ENCODE data around the gene IFT122.

The IFT122 gene

GRCh38 chr3:129521611-129522010 lies 81.6 kb downstream of the IFT122 start:
- H3K9me3 ChIP-seq = no peaks in the 10 kb centered on the region
- no peak overlapping the region for H3K4me3 ChIP-seq (ENCODE audit: low read depth, low read length)
- DNase-seq = no peak
- no peaks in the 10 kb centered on the region for H3K27me3 ChIP-seq
- no peaks in the 10 kb centered on the region for H3K4me1 ChIP-seq
- no peaks in the 10 kb centered on the region for H3K36me3 ChIP-seq
- TF ChIP-seq, protein P1, sequence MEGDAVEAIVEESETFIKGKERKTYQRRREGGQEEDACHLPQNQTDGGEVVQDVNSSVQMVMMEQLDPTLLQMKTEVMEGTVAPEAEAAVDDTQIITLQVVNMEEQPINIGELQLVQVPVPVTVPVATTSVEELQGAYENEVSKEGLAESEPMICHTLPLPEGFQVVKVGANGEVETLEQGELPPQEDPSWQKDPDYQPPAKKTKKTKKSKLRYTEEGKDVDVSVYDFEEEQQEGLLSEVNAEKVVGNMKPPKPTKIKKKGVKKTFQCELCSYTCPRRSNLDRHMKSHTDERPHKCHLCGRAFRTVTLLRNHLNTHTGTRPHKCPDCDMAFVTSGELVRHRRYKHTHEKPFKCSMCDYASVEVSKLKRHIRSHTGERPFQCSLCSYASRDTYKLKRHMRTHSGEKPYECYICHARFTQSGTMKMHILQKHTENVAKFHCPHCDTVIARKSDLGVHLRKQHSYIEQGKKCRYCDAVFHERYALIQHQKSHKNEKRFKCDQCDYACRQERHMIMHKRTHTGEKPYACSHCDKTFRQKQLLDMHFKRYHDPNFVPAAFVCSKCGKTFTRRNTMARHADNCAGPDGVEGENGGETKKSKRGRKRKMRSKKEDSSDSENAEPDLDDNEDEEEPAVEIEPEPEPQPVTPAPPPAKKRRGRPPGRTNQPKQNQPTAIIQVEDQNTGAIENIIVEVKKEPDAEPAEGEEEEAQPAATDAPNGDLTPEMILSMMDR (IDR thresholded peaks at IDR 0.05; ENCODE audit: low read depth, low read length) = no peak

DNA sequence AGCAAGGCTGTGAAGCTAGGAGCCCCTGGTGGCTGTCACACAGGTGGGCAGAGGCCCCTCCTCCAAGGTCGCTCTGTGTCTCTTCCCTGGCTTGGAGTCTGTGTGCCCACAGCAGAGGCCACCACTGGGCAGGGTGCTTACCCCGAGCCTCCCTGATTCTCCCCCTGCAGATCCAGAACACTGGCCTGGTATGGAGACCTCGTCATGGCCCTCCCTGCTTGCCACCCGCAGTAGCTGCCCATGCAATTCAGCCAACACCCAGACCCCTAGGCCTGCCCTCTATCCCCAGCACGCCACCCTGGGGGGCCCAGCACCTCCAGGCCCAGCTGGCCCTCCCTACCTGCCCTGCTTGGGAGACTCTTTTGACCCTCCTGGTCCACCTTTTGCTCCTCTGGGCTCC lies 82.9 kb downstream of the IFT122 start:
- Histone ChIP-seq H3K4me3 (ENCODE audit: low read depth, low read length) (no peak overlapping the region), H3K9me3 (no peaks in the 10 kb centered on the region), H3K36me3 (no peaks in the 10 kb centered on the region), H3K4me1 (no peaks in the 10 kb centered on the region), H3K27me3 (no peaks in the 10 kb centered on the region)
- DNase-seq = no peak
- TF ChIP-seq, protein P1 (IDR thresholded peaks at IDR 0.05; ENCODE audit: low read depth, low read length) = no peak

DNA sequence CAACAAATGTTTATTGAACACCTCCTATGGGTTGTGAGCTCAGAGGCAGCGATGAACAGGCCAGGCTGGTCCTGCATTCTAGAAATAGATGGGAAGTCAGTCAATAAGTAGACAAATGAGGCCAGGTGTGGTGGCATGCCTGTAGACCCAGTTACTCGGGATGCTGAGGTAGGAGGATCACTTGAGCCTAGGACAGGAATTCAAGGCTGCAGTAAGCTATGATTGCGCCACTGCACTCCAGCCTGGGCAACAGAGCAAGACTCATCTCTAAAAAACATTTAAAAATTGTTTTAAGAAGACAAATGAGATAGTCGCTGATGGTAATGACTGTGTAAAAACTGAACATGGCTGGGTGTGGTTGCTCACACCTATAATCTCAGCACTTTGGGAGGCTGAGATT lies 84.1 kb downstream of the IFT122 start:
- Histone ChIP-seq H3K9me3 (no peaks in the 10 kb centered on the region), H3K36me3 (no peaks in the 10 kb centered on the region), H3K4me1 (no peaks in the 10 kb centered on the region), H3K27me3 (no peaks in the 10 kb centered on the region), H3K4me3 (ENCODE audit: low read depth, low read length) (no peak overlapping the region)
- DNase-seq = no peak
- TF ChIP-seq, protein P1 (IDR thresholded peaks at IDR 0.05; ENCODE audit: low read depth, low read length) = no peak

DNA sequence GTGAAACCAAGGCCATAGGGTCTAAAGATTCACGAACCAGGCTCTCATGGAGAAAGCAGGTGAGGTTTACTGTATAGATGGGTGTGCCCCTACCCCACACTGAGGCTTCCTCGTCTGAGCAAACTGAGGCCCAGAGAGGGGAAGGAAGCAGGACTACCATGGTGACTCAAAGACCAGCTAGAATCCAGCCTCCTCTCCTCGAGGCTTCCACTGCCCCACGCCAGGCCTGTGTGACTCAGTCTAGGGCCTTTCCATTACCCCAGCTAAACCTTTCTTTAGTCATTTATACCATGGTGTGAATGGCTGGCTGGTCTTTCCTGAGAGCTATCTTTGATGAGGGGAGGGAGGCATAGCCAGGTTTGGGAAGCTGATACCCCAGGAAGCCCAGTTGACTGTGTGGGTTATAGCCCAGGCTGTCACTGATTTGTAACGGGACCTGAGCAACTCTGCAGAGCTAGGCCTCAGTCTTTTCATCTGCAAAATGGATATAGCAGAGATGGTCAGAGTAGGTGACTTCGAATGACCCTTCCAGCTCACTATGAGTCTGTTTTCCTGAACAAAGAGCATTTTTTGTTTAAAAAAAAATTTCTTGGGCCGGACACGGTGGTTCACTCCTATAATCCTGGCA lies 85.4 kb downstream of the IFT122 start:
- TF ChIP-seq, protein P1 (IDR thresholded peaks at IDR 0.05; ENCODE audit: low read depth, low read length) = no peak
- H3K4me3 ChIP-seq (ENCODE audit: low read depth, low read length) = no peak overlapping the region
- no peaks in the 10 kb centered on the region for H3K27me3 ChIP-seq
- DNase-seq = no peak
- H3K36me3 ChIP-seq = no peaks in the 10 kb centered on the region
- H3K9me3 ChIP-seq = no peaks in the 10 kb centered on the region
- no peaks in the 10 kb centered on the region for H3K4me1 ChIP-seq

DNA sequence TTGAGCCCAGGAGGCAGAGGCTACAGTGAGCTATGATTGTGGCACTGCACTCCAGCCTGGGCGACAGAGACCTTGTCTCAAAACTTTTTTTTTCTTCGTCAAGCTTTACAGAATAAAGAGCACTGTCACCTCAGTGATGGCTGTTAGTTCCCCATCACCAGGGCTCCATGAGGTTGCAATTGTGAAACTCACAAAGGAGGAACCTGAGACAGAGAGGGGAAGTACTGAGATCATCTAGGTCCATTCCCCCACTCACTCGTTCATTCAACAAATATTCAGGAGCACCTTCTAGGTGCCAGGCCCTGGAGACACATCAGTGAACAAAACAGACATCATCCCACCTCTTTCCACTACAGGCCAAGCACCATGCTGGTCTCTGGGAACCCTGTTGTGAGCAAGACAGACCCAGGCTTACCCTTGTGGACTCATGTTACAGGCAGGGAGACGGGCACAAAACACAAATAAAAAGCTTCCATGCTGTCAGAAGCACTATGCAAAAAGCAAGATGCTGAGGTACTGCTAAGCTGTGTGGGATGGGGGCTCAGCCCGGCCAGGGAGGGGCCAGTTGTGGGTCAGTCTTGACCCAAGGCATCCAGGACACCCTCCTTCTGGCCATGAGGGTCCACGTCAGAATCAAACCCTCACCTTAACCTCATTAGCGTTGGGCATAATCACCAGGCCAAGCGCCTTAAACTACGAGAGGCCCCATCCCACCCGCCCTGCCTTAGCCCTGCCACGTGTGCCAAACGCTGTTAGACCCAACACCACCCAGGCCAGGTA lies 86.3 kb downstream of the IFT122 start:
- no peaks in the 10 kb centered on the region for H3K27me3 ChIP-seq
- H3K4me1 ChIP-seq = no peaks in the 10 kb centered on the region
- H3K4me3 ChIP-seq (ENCODE audit: low read depth, low read length) = no peak overlapping the region
- DNase-seq = no peak
- TF ChIP-seq, protein P1 (IDR thresholded peaks at IDR 0.05; ENCODE audit: low read depth, low read length) = no peak
- H3K9me3 ChIP-seq = no peaks in the 10 kb centered on the region
- H3K36me3 ChIP-seq = no peaks in the 10 kb centered on the region

GRCh38 chr3:129527262-129527661 lies 87.2 kb downstream of the IFT122 start:
- TF ChIP-seq, protein P1 (IDR thresholded peaks at IDR 0.05; ENCODE audit: low read depth, low read length) = no peak
- no peaks in the 10 kb centered on the region for H3K9me3 ChIP-seq
- DNase-seq = no peak
- no peak overlapping the region for H3K4me3 ChIP-seq (ENCODE audit: low read depth, low read length)
- no peaks in the 10 kb centered on the region for H3K27me3 ChIP-seq
- H3K4me1 ChIP-seq = no peaks in the 10 kb centered on the region
- H3K36me3 ChIP-seq = no peaks in the 10 kb centered on the region
